C4-2B (cell line): Measurements from ENCODE around the gene CD47.

Experiments used
- CTCF ChIP-seq: fragments of 450-650 bp; conservative IDR thresholded peaks from 2 replicates; pipeline ENCODE4 v1.5.1; 2017; ENCODE audit warnings: mild to moderate bottlenecking
- ZFX ChIP-seq: fragments of 450-650 bp; IDR thresholded peaks from 2 replicates; pipeline ENCODE4 v1.6.1; 2017

- TF ChIP-seq CTCF (no peak), ZFX (no peak)
Measured at GRCh38 chr3:108071368-108071767, 19.5 kb downstream of the CD47 start.
